ENCODE measurements around the gene GSTM2. TPM values are rescaled to one million over a fixed set of nuclear protein-coding genes. Genes with fewer than 3 reads are reported as not detected.

The GSTM2 gene
- total RNA-seq, 1 donor from 2014 or later, result 15.6 TPM

DNA sequence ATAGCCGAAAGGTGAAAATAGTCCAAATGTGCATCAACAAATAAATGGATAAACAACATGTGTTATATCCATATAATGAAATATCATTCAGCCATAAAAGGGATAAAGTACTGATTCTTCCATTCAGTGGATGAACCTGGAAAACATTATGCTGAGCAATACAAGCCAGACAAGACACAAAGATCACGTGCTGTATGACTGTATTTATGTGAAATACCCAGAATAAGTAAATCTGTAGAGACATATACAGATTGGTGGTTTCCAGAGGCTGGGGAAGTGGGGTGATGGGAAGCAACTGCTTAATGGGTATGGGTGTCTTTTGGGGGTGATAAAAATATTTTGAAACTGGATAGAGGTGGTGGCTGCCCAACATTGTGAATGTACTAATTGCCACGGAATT lies 25.2 kb upstream of the GSTM2 start:
- Histone ChIP-seq H3K36me3 (no peaks in the 10 kb centered on the region), H3K9ac (no peak overlapping the region), H3K4me1 (peaks cover 9% of the 10 kb centered on the region), H3K4me2 (no peak overlapping the region), H3K27ac (no peak overlapping the region), H2AFZ (replicated peaks) (no peak overlapping the region), H3K79me2 (ENCODE audit: low read depth) (no peaks in the 10 kb centered on the region), H4K20me1 (ENCODE audit: low read depth) (no peaks in the 10 kb centered on the region), H3K9me3 (ENCODE audit: low read depth) (no peaks in the 10 kb centered on the region), H3K27me3 (peaks cover 8% of the 10 kb centered on the region), H3K4me3 (no peak overlapping the region), H3F3A (ENCODE audit: low read depth) (no peaks in the 10 kb centered on the region)
- no peak for DNase-seq (ENCODE audit: low spot score)
- peaks cover 11% of the 10 kb centered on the region for H3K27me3 Mint-ChIP-seq (ENCODE audit: insufficient read depth, low read depth)
- H3K27ac Mint-ChIP-seq, result no peak overlapping the region
- TF ChIP-seq EZH2 (IDR thresholded peaks at IDR 0.05) (no peak), EZH2phosphoT487 (IDR thresholded peaks at IDR 0.05) (no peak)
- TF ChIP-seq, protein P1, sequence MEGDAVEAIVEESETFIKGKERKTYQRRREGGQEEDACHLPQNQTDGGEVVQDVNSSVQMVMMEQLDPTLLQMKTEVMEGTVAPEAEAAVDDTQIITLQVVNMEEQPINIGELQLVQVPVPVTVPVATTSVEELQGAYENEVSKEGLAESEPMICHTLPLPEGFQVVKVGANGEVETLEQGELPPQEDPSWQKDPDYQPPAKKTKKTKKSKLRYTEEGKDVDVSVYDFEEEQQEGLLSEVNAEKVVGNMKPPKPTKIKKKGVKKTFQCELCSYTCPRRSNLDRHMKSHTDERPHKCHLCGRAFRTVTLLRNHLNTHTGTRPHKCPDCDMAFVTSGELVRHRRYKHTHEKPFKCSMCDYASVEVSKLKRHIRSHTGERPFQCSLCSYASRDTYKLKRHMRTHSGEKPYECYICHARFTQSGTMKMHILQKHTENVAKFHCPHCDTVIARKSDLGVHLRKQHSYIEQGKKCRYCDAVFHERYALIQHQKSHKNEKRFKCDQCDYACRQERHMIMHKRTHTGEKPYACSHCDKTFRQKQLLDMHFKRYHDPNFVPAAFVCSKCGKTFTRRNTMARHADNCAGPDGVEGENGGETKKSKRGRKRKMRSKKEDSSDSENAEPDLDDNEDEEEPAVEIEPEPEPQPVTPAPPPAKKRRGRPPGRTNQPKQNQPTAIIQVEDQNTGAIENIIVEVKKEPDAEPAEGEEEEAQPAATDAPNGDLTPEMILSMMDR (IDR thresholded peaks at IDR 0.05), result no peak
- H3K4me3 Mint-ChIP-seq, result no peak overlapping the region
- peaks cover 19% of the 10 kb centered on the region for H3K9me3 Mint-ChIP-seq
- H3K4me1 Mint-ChIP-seq, result peaks cover 20% of the 10 kb centered on the region
- no peaks in the 10 kb centered on the region for H3K36me3 Mint-ChIP-seq

DNA sequence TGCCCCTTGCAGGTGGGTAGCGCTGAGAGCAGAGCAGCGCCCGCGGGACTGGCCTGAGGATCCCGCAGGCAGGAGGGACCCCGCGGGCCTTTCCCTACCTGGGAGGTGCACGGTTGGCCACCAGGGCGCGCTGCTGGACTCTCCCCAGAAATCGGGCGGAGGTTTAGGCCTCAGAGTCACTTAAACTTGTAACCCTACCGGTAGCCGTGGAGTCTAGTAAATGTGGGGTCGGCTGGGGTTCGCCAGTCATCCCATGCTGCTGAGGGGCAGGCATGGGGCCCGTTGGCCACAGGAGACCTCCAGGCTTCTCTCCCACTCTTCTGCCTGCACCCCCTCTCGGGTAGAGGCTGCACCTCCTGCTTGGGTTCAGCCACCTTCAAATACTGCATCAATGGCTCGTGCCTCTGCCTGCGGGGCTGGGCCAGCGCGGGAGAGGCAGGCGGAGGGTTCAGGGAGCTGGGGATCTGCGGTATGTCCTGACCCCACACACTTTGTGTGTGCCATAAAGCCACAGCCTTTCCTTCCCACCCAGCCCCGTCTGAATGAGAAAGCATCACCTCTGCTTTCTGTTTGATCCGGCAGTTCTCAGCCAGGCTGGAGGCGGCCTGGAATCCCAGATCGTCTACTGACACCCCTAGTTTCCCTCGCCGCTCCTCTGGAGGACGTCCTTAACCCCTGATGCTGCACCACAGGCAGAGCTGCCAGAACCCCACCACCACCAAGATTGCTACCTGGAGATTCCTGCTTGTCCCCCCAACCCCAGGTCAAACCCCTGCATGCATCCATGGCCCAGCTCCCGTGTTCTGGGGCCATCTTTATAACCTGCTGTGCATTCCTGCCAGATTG lies 24.2 kb upstream of the GSTM2 start:
- Histone ChIP-seq H4K20me1 (ENCODE audit: low read depth) (no peaks in the 10 kb centered on the region), H3K9me3 (ENCODE audit: low read depth) (no peaks in the 10 kb centered on the region), H3K4me1 (peaks cover 9% of the 10 kb centered on the region), H3K79me2 (ENCODE audit: low read depth) (no peaks in the 10 kb centered on the region), H3K36me3 (no peaks in the 10 kb centered on the region), H2AFZ (replicated peaks) (peak overlapping the region; percentile 86), H3F3A (ENCODE audit: low read depth) (no peaks in the 10 kb centered on the region), H3K27me3 (peaks cover 8% of the 10 kb centered on the region), H3K9ac (no peak overlapping the region), H3K27ac (no peak overlapping the region), H3K4me3 (no peak overlapping the region), H3K4me2 (peak overlapping the region; percentile 44)
- Mint-ChIP-seq H3K27me3 (ENCODE audit: insufficient read depth, low read depth) (peaks cover 11% of the 10 kb centered on the region), H3K4me1 (peaks cover 20% of the 10 kb centered on the region), H3K9me3 (peaks cover 19% of the 10 kb centered on the region), H3K36me3 (no peaks in the 10 kb centered on the region), H3K4me3 (no peak overlapping the region), H3K27ac (peak overlapping the region; percentile 74)
- DNase-seq (ENCODE audit: low spot score), result peak; percentile 92
- TF ChIP-seq EZH2phosphoT487 (IDR thresholded peaks at IDR 0.05), result no peak
- TF ChIP-seq, protein P1 (IDR thresholded peaks at IDR 0.05), result peak; percentile 86

DNA sequence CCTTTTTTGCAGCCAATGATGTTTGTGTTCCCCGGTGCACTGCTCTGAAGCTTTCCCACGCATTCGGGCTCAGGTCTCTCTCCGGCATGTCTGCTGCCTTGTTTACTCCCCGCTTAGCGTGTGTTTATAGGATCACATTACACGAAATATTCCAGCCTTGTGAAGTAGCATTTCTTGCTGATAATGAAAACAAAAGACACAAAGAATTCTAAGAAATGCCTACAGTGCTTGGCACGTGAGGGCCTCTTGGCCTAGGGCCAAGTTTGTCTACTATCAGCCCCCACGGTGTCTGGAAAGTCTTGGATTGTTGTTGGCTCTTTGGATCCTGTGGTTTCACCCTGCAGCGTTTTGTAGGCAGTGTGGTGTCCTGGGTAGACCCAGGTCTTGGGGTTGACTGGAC lies 23.2 kb upstream of the GSTM2 start:
- H3K4me2 ChIP-seq, result no peak overlapping the region
- no peaks in the 10 kb centered on the region for H4K20me1 ChIP-seq (ENCODE audit: low read depth)
- H3K79me2 ChIP-seq (ENCODE audit: low read depth), result no peaks in the 10 kb centered on the region
- Mint-ChIP-seq H3K9me3 (peaks cover 19% of the 10 kb centered on the region), H3K36me3 (no peaks in the 10 kb centered on the region), H3K4me1 (peaks cover 23% of the 10 kb centered on the region), H3K27me3 (ENCODE audit: insufficient read depth, low read depth) (peaks cover 9% of the 10 kb centered on the region), H3K27ac (no peak overlapping the region), H3K4me3 (no peak overlapping the region)
- no peak overlapping the region for H3K27ac ChIP-seq
- no peak for DNase-seq (ENCODE audit: low spot score)
- H3K9ac ChIP-seq, result no peak overlapping the region
- H3K4me3 ChIP-seq, result no peak overlapping the region
- TF ChIP-seq EZH2 (IDR thresholded peaks at IDR 0.05), result no peak
- no peak for TF ChIP-seq EZH2phosphoT487 (IDR thresholded peaks at IDR 0.05)
- TF ChIP-seq, protein P1 (IDR thresholded peaks at IDR 0.05), result no peak
- no peaks in the 10 kb centered on the region for H3K4me1 ChIP-seq
- no peak overlapping the region for H2AFZ ChIP-seq (replicated peaks)
- no peaks in the 10 kb centered on the region for H3K36me3 ChIP-seq
- no peaks in the 10 kb centered on the region for H3K9me3 ChIP-seq (ENCODE audit: low read depth)
- H3F3A ChIP-seq (ENCODE audit: low read depth), result no peaks in the 10 kb centered on the region
- H3K27me3 ChIP-seq, result peaks cover 8% of the 10 kb centered on the region

All from neural progenitor cell (in vitro differentiated cells).